Stomach smooth muscle (tissue), 2 donors: Measurements from ENCODE around the gene TBCD.

Experiments used
- H3K27ac ChIP-seq: one replicate; pipeline ENCODE4 v1.7.0; 2013; ENCODE audit warnings: mild to moderate bottlenecking, low read length, inconsistent platforms
- H3K27me3 ChIP-seq, 2 donors: one replicate each; pipeline ENCODE4 v1.7.0; 2013; ENCODE audit warnings: low read length in 2 of 2; ENCODE audit not compliant: insufficient read depth in 2 of 2, control insufficient read depth in 1 of 2
- H3K36me3 ChIP-seq, 2 donors: one replicate each; pipeline ENCODE4 v1.7.0; 2013; ENCODE audit warnings: low read length in 2 of 2; ENCODE audit not compliant: control insufficient read depth in 2 of 2, insufficient read depth in 2 of 2
- H3K4me1 ChIP-seq: one replicate; pipeline ENCODE4 v1.7.0; 2013; ENCODE audit warnings: low read length; ENCODE audit not compliant: control insufficient read depth, insufficient read depth
- H3K4me3 ChIP-seq, 2 donors: one replicate each; pipeline ENCODE4 v1.7.0; 2013; ENCODE audit warnings: low read length in 2 of 2
- H3K9ac ChIP-seq, 2 donors: one replicate each; pipeline ENCODE4 v1.7.0; 2013; ENCODE audit warnings: low read length in 2 of 2, mild to moderate bottlenecking in 1 of 2
- H3K9me3 ChIP-seq, 2 donors: one replicate each; pipeline ENCODE4 v1.7.0; 2013; ENCODE audit warnings: low read length in 2 of 2; ENCODE audit not compliant: control insufficient read depth in 2 of 2
- donor health status: healthy.
- donor health status: Pancreatic carcinoma.

TBCD gene

GRCh38 chr17:82713071-82713723 is 38.7 kb upstream of the TBCD start:
- Histone ChIP-seq H3K9ac (no peak overlapping the region), H3K36me3 (no peaks in the 10 kb centered on the region), H3K4me1 (peaks cover 18% of the 10 kb centered on the region), H3K9me3 (no peaks in the 10 kb centered on the region), H3K27ac (no peak overlapping the region), H3K4me3 (no peak overlapping the region), H3K27me3 (no peaks in the 10 kb centered on the region)

GRCh38 chr17:82716203-82717010 is 35.5 kb upstream of the TBCD start, which contains the start of gene FN3KRP:
FN3KRP (plus strand) TSS chr17:82716706; CDS start chr17:82716756, 50 bp downstream.
- H3K4me3 ChIP-seq: peak within 1 kb of the TSS; percentile 89 to 91
- peaks cover 7 to 12% of the 10 kb centered on the region in 2 donors for H3K36me3 ChIP-seq
- H3K9me3 ChIP-seq: no peaks in the 10 kb centered on the region
- peak within 1 kb of the TSS; percentile 64 to 72 for H3K9ac ChIP-seq
- peaks cover 19% of the 10 kb centered on the region for H3K4me1 ChIP-seq
- no peak within 1 kb of the TSS for H3K27ac ChIP-seq
- no peaks in the 10 kb centered on the region for H3K27me3 ChIP-seq

- H3K36me3 ChIP-seq: peaks cover 14 to 22% of the 10 kb centered on the region in 2 donors
- H3K4me3 ChIP-seq: no peak overlapping the region
- H3K4me1 ChIP-seq: peaks cover 19% of the 10 kb centered on the region
- H3K9ac ChIP-seq: no peak overlapping the region
- no peaks in the 10 kb centered on the region for H3K27me3 ChIP-seq
- H3K9me3 ChIP-seq: no peaks in the 10 kb centered on the region
- H3K27ac ChIP-seq: no peak overlapping the region
Observed at GRCh38 chr17:82718986-82719685, 32.7 kb upstream of the TBCD start.

GRCh38 chr17:82720204-82720603 is 31.7 kb upstream of the TBCD start:
- H3K9me3 ChIP-seq: no peaks in the 10 kb centered on the region
- H3K27ac ChIP-seq: no peak overlapping the region
- no peaks in the 10 kb centered on the region for H3K27me3 ChIP-seq
- H3K4me1 ChIP-seq: peaks cover 19% of the 10 kb centered on the region
- H3K36me3 ChIP-seq: peaks cover 14 to 22% of the 10 kb centered on the region in 2 donors
- no peak overlapping the region for H3K4me3 ChIP-seq
- H3K9ac ChIP-seq: no peak overlapping the region

GRCh38 chr17:82722341-82723013 is 29.4 kb upstream of the TBCD start:
- H3K4me3 ChIP-seq: no peak overlapping the region
- no peak overlapping the region for H3K27ac ChIP-seq
- no peaks in the 10 kb centered on the region for H3K9me3 ChIP-seq
- H3K27me3 ChIP-seq: no peaks in the 10 kb centered on the region
- H3K9ac ChIP-seq: no peak overlapping the region
- peaks cover 19 to 33% of the 10 kb centered on the region in 2 donors for H3K36me3 ChIP-seq
- peaks cover 8% of the 10 kb centered on the region for H3K4me1 ChIP-seq

GRCh38 chr17:82723169-82723807 is 28.6 kb upstream of the TBCD start:
- Histone ChIP-seq H3K27me3 (no peaks in the 10 kb centered on the region), H3K9ac (no peak overlapping the region), H3K36me3 (peaks cover 19 to 37% of the 10 kb centered on the region in 2 donors), H3K27ac (no peak overlapping the region), H3K9me3 (no peaks in the 10 kb centered on the region), H3K4me3 (no peak overlapping the region), H3K4me1 (peaks cover under 1% of the 10 kb centered on the region)

- H3K9ac ChIP-seq: no peak overlapping the region
- H3K4me3 ChIP-seq: no peak overlapping the region
- no peaks in the 10 kb centered on the region for H3K9me3 ChIP-seq
- no peaks in the 10 kb centered on the region for H3K4me1 ChIP-seq
- no peak overlapping the region for H3K27ac ChIP-seq
- H3K36me3 ChIP-seq: peaks cover 12 to 32% of the 10 kb centered on the region in 2 donors
- no peaks in the 10 kb centered on the region for H3K27me3 ChIP-seq
Observed at GRCh38 chr17:82726427-82726826, 25.4 kb upstream of the TBCD start.

GRCh38 chr17:82729479-82730260 is 22.2 kb upstream of the TBCD start:
- H3K4me1 ChIP-seq: peaks cover under 1% of the 10 kb centered on the region
- peaks cover 5 to 28% of the 10 kb centered on the region in 2 donors for H3K36me3 ChIP-seq
- no peaks in the 10 kb centered on the region for H3K27me3 ChIP-seq
- H3K9me3 ChIP-seq: no peaks in the 10 kb centered on the region
- H3K27ac ChIP-seq: no peak overlapping the region
- no peak overlapping the region for H3K9ac ChIP-seq
- no peak overlapping the region for H3K4me3 ChIP-seq

- peaks cover 14% of the 10 kb centered on the region for H3K4me1 ChIP-seq
- no peak overlapping the region for H3K27ac ChIP-seq
- no peaks in the 10 kb centered on the region for H3K27me3 ChIP-seq
- no peak overlapping the region for H3K4me3 ChIP-seq
- peaks cover 0 to 20% of the 10 kb centered on the region in 2 donors for H3K36me3 ChIP-seq
- H3K9me3 ChIP-seq: no peaks in the 10 kb centered on the region
- H3K9ac ChIP-seq: no peak overlapping the region
Observed at GRCh38 chr17:82732118-82732743, 19.6 kb upstream of the TBCD start.
